K562 (cell line): ENCODE results near the gene FMN2. TPM values are rescaled to one million over a fixed set of nuclear protein-coding genes. Genes with fewer than 3 reads are reported as not detected.

Experiments used
- ATAC-seq: fragments of 200-7000 bp; cut with Tn5 transposase; 3 replicates; pipeline ENCODE4 v1.9.1; 2020; ENCODE audit warnings: moderate library complexity
- BruUV-seq: library from RNA; stranded (reverse); fragments of 400-500 nt; replicated peaks from 2 replicates; lab custom pipeline; 2021; lab: Mats Ljungman, UMichigan
- CTCF ChIA-PET: fragments of 300-600 bp; formaldehyde crosslinking; extraction: SDS; loops from one replicate; lab custom pipeline; 2021; ENCODE audit warnings: low intra/inter-chr PET ratio; lab: Yijun Ruan, JAX
- POLR2A ChIA-PET: fragments of 300-600, 350-650 bp; sonication (Branson Sonifier 250); formaldehyde crosslinking; extraction: SDS; loops from one replicate; lab custom pipeline; 2021; ENCODE audit warnings: antibody characterized with exemption, inconsistent platforms; lab: Yijun Ruan, JAX
- DNase-seq, 4 experiments: peaks; one replicate each; pipeline versions ENCODE4 v3.0.0 to v3.0.0-alpha.2; 2011 to 2018; ENCODE audit warnings: low spot score in 3 of 4, mixed read lengths in 3 of 4; ENCODE audit errors: extremely low read depth in 1 of 4
- FAIRE-seq: peaks from 2 replicates; lab custom pipeline; 2011; peaks lifted over from hg19 to GRCh38; lab: Jason Lieb, UNC
- H2AFZ ChIP-seq: 2 replicates; pipeline ENCODE4 v1.6.0; 2011; ENCODE audit warnings: low read depth, low read length, control low read depth, inconsistent platforms
- H3K27ac ChIP-seq: fragments of 200-600 bp; 3 replicates; pipeline ENCODE4 v1.8.0; 2011; ENCODE audit warnings: low read depth, mild to moderate bottlenecking, control low read depth, inconsistent platforms, low read length, moderate library complexity, mixed read lengths; ENCODE audit errors: extremely low read depth
- H3K27me3 ChIP-seq, 2 experiments: fragments of 300-600 bp in 1 of 2; 2 replicates in 1 of 2; 3 replicates in 1 of 2; pipeline versions ENCODE4 v1.6.0 to v1.8.0; 2011; ENCODE audit warnings: inconsistent platforms in 2 of 2, low read length in 2 of 2, mild to moderate bottlenecking in 1 of 2, mixed read lengths in 1 of 2, moderate library complexity in 1 of 2; ENCODE audit not compliant: control insufficient read depth in 2 of 2, insufficient read depth in 2 of 2
- H3K36me3 ChIP-seq: fragments of 300-600 bp; 3 replicates; pipeline ENCODE4 v1.8.0; 2011; ENCODE audit warnings: mild to moderate bottlenecking, low read length, inconsistent platforms; ENCODE audit not compliant: control insufficient read depth, insufficient read depth
- H3K4me1 ChIP-seq, 2 experiments: fragments of 200-600 bp in 1 of 2; replicated peaks in 1 of 2; 2 replicates in 1 of 2; 3 replicates in 1 of 2; pipeline versions ENCODE4 v1.5.1 to v1.8.0; 2011; ENCODE audit warnings: inconsistent platforms in 2 of 2, low read length in 2 of 2, mild to moderate bottlenecking in 1 of 2, mixed read lengths in 1 of 2, moderate library complexity in 1 of 2; ENCODE audit not compliant: control insufficient read depth in 2 of 2, insufficient read depth in 2 of 2
- H3K4me2 ChIP-seq: 2 replicates; pipeline ENCODE4 v1.6.1; 2011; ENCODE audit warnings: low read length, control low read depth, inconsistent platforms, mixed read lengths; ENCODE audit not compliant: insufficient read depth
- H3K4me3 ChIP-seq: fragments of 200-600 bp; sonication (generic), shearing (Covaris generic); 2 replicates; pipeline ENCODE4 v1.5.1; 2016; ENCODE audit warnings: control low read depth, inconsistent platforms
- H3K79me2 ChIP-seq: fragments of 200-600 bp; 3 replicates; pipeline ENCODE4 v1.8.0; 2011; ENCODE audit warnings: low read length, inconsistent platforms; ENCODE audit not compliant: control insufficient read depth, insufficient read depth
- H3K9ac ChIP-seq, 2 experiments: 2 replicates each; pipeline versions ENCODE4 v1.6.0 to v1.6.1; 2011; ENCODE audit warnings: low read depth in 2 of 2, low read length in 2 of 2, control low read depth in 1 of 2, inconsistent platforms in 1 of 2, mild to moderate bottlenecking in 1 of 2, mixed read lengths in 1 of 2; ENCODE audit not compliant: insufficient read depth in 1 of 2
- H3K9me1 ChIP-seq: one replicate; pipeline ENCODE4 v1.6.0; 2011; ENCODE audit warnings: inconsistent platforms, mild to moderate bottlenecking, low read length, moderate library complexity; ENCODE audit not compliant: control insufficient read depth, insufficient read depth
- H3K9me3 ChIP-seq: replicated peaks from 2 replicates; pipeline ENCODE4 v1.5.1; 2011; ENCODE audit warnings: low read depth, low read length, inconsistent platforms; ENCODE audit not compliant: control insufficient read depth, insufficient read depth
- H4K20me1 ChIP-seq: replicated peaks from 2 replicates; pipeline ENCODE4 v1.6.1; 2011; ENCODE audit warnings: low read length, inconsistent platforms, mixed read lengths; ENCODE audit not compliant: control insufficient read depth, insufficient read depth
- NFIC ChIP-seq: fragments of 450-650 bp; IDR thresholded peaks from 2 replicates; pipeline ENCODE4 v1.6.1; 2017; ENCODE audit warnings: mild to moderate bottlenecking, inconsistent platforms
- SRSF3 ChIP-seq: fragments of 200-400 bp; formaldehyde crosslinking; IDR thresholded peaks from 2 replicates; pipeline ENCODE4 v1.6.1; 2016; ENCODE audit warnings: mild to moderate bottlenecking, low read length, moderate library complexity; ENCODE audit not compliant: insufficient read depth
- STAT5B ChIP-seq: fragments of 250-450 bp; sonication (Bioruptor Pico); IDR thresholded peaks from 2 replicates; pipeline ENCODE4 v1.8.0; 2021; ENCODE audit warnings: mild to moderate bottlenecking, inconsistent platforms
- TAL1 ChIP-seq: fragments of 450-650 bp; IDR thresholded peaks from 2 replicates; pipeline ENCODE4 v1.6.1; 2016; ENCODE audit warnings: mild to moderate bottlenecking
- TBP ChIP-seq: optimal IDR thresholded peaks from 2 replicates; pipeline ENCODE3; 2011; ENCODE audit warnings: low read depth, low read length, improper control_type of control experiment
- TCF7 ChIP-seq: sonication (generic); IDR thresholded peaks from 2 replicates; pipeline ENCODE4 v1.6.1; 2016; ENCODE audit warnings: antibody characterized with exemption, borderline replicate concordance
- ZC3H11A ChIP-seq: IDR thresholded peaks from 2 replicates; pipeline ENCODE4 v1.6.1; 2012; ENCODE audit warnings: low read depth, low read length, improper control_type of control experiment
- ZNF217 ChIP-seq: sonication (generic); formaldehyde crosslinking; IDR thresholded peaks from 2 replicates; pipeline ENCODE4 v1.8.0; 2022; ENCODE audit warnings: mild to moderate bottlenecking, missing genetic modification reagents
- WGBS: fragments of 100-300 bp; shearing (Covaris generic); methylation state at CpG from one replicate; pipeline ENCODE4 v1.1.6; 2016; ENCODE audit warnings: low coverage, mixed read lengths; ENCODE audit not compliant: insufficient coverage; ENCODE audit errors: missing lambda C conversion rate; 5-methylcytosine and 5-hydroxymethylcytosine counted together
- in situ Hi-C: fragments of 300-500 bp; cut with MboI; formaldehyde crosslinking; loops from 4 replicates; pipeline ENCODE4 v1.15.0; 2018; ENCODE audit warnings: inconsistent platforms, mixed read lengths
- intact Hi-C: fragments of 100-400 bp; cut with micrococcal nuclease; formaldehyde crosslinking; loops from 2 replicates; pipeline ENCODE4 v1.14.2; 2022
- polyA plus RNA-seq, 8 experiments: library from polyadenylated mRNA; depleted of rRNA in 4 of 8; stranded (reverse) in 5 of 8; unstranded in 3 of 8; fragments of >200 nt; fragmentation: Nextera tagmentation in 2 of 8; fragmentation: Illumina TruSeq in 1 of 8; extraction: Ambion mirVana in 2 of 8; extraction: Trizol in 1 of 8; gene quantifications; 2 replicates each; pipeline versions ENCODE4 v1.2.1 to v1.2.3, GENCODE V29; 2011 to 2014; ENCODE audit warnings: inconsistent platforms in 1 of 8, missing spikeins in 1 of 8
- total RNA-seq, 7 experiments: library from RNA; depleted of rRNA in 6 of 7; stranded (reverse); fragments of >200 nt in 6 of 7; fragmentation: Illumina TruSeq in 2 of 7; extraction: Trizol in 2 of 7; gene quantifications; 2 replicates each; pipeline versions ENCODE4 v1.2.1 to v1.2.3, GENCODE V29; 2011 to 2021; ENCODE audit warnings: low replicate concordance in 1 of 7
- TF ChIP-seq, protein P1 (sequence below), 2 experiments: fragments of 450-650 bp; IDR thresholded peaks; 2 replicates each; pipeline ENCODE4 v1.6.1; 2016; ENCODE audit warnings: mild to moderate bottlenecking in 2 of 2, borderline replicate concordance in 1 of 2, low read depth in 1 of 2, moderate library complexity in 1 of 2
- TF ChIP-seq, protein P2 (sequence below): fragments of 450-650 bp; IDR thresholded peaks from 2 replicates; pipeline ENCODE4 v1.6.1; 2017; ENCODE audit warnings: mild to moderate bottlenecking, moderate library complexity
- TF ChIP-seq, protein P3 (sequence below): fragments of 450-650 bp; IDR thresholded peaks from 2 replicates; pipeline ENCODE4 v1.6.1; 2016; ENCODE audit warnings: antibody characterized with exemption

FMN2 gene
- total and polyA plus RNA-seq, 9 of the 15 experiments (the other 6 are each of a cell fraction or from before 2014, with no cell fraction given) = 0.15 to 0.45 (median 0.16) TPM; not detected in 3

DNA sequence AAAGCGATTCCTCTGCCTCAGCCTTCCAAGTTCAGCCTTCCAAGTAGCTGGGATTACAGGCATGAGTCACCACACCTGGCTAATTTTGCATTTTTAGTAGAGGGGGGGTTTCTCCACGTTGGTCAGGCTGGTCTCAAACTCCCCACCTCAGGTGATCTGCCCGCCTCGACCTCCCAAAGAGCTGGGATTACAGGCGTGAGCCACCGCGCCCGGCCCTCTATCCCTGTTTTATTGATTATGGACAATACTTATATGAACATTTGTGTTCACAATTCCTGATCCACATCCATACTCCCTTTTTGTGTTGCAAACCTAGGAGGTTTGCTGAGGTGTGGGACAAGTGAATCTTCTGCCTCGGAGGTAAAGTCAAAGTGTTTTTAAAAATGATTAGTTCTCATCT, 275.0 kb downstream of the FMN2 start:
- CTCF ChIA-PET = no interaction called here
- in situ Hi-C loops (no loop called here), intact Hi-C loops (no loop called here)
- Histone ChIP-seq H3K9me1 (no peaks in the 10 kb centered on the region), H3K4me2 (no peak overlapping the region), H4K20me1 (no peaks in the 10 kb centered on the region), H3K27ac (no peak overlapping the region), H3K79me2 (no peaks in the 10 kb centered on the region), H3K27me3 (no peaks in the 10 kb centered on the region), H3K36me3 (no peaks in the 10 kb centered on the region), H2AFZ (no peak overlapping the region), H3K9me3 (no peaks in the 10 kb centered on the region), H3K4me1 (no peaks in the 10 kb centered on the region), H3K9ac (no peak overlapping the region), H3K4me3 (no peak overlapping the region)
- POLR2A ChIA-PET = interaction anchor here (0.6 kb wide), 1 partner anchor 377 kb away, joined by 3 read pairs; no protein-coding TSS in a partner anchor
- FAIRE-seq (no peak), ATAC-seq (no peak), DNase-seq (no peak)
- BruUV-seq = no TSS peak
- WGBS = 9% methylated on average over 9 of the region's 9 CpGs
- TF ChIP-seq ZC3H11A (no peak), TAL1 (no peak), SRSF3 (no peak), NFIC (no peak), ZNF217 (CRISPR knock-in tag) (no peak), STAT5B (no peak), TCF7 (no peak), TBP (no peak)
- TF ChIP-seq, protein P1, sequence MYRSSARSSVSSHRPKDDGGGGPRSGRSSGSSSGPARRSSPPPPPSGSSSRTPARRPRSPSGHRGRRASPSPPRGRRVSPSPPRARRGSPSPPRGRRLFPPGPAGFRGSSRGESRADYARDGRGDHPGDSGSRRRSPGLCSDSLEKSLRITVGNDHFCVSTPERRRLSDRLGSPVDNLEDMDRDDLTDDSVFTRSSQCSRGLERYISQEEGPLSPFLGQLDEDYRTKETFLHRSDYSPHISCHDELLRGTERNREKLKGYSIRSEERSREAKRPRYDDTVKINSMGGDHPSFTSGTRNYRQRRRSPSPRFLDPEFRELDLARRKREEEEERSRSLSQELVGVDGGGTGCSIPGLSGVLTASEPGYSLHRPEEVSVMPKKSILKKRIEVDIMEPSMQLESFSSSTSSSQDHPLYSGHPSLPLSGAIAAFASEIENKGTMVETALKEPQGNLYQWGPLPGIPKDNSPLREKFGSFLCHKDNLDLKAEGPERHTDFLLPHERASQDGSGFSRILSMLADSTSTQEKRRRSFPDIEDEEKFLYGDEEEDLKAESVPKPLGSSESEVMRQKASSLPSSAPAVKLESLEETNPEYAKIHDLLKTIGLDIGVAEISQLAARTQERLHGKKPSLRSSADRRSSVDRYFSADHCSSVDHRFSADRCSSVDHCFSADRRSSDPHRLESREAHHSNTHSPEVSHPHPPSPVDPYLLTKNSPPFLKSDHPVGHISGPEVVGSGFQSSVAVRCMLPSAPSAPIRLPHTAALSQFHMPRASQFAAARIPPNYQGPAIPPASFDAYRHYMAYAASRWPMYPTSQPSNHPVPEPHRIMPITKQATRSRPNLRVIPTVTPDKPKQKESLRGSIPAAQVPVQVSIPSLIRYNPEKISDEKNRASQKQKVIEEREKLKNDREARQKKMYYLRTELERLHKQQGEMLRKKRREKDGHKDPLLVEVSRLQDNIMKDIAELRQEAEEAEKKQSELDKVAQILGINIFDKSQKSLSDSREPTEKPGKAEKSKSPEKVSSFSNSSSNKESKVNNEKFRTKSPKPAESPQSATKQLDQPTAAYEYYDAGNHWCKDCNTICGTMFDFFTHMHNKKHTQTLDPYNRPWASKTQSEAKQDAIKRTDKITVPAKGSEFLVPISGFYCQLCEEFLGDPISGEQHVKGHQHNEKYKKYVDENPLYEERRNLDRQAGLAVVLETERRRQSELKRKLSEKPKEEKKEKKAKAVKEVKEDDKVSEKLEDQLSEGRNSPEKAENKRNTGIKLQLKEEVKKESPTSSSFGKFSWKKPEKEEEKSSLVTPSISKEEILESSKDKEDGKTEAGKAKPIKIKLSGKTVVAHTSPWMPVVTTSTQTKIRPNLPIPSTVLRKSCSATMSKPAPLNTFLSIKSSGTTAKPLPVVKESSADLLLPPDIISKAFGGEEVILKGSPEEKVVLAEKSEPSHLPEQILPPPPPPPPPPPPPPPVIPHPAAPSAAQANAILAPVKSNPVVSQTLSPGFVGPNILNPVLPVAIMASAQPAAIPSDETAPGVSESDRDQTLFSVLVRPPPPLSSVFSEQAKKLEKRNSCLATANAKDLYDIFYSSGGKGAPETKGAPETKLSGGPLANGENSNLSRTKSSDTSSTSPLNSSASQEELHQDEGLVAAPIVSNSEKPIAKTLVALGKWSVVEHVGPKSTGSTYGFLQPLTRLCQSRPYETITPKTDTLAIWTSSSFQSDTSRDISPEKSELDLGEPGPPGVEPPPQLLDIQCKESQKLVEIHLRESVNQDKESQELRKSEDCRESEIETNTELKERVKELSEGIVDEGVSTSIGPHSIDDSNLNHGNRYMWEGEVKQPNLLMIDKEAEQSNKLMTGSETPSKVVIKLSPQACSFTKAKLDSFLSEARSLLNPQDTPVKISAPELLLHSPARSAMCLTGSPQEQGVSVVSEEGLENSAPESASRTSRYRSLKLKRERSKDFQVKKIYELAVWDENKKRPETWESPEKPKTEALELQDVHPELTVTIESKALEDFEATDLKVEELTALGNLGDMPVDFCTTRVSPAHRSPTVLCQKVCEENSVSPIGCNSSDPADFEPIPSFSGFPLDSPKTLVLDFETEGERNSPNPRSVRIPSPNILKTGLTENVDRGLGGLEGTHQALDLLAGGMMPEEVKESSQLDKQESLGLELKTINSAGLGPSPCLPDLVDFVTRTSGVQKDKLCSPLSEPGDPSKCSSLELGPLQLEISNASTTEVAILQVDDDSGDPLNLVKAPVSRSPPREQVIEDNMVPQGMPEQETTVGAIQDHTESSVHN (IDR thresholded peaks at IDR 0.05; ENCODE audit: borderline replicate concordance in 1 of 2, low read depth in 1 of 2) = no peak
- TF ChIP-seq, protein P2, sequence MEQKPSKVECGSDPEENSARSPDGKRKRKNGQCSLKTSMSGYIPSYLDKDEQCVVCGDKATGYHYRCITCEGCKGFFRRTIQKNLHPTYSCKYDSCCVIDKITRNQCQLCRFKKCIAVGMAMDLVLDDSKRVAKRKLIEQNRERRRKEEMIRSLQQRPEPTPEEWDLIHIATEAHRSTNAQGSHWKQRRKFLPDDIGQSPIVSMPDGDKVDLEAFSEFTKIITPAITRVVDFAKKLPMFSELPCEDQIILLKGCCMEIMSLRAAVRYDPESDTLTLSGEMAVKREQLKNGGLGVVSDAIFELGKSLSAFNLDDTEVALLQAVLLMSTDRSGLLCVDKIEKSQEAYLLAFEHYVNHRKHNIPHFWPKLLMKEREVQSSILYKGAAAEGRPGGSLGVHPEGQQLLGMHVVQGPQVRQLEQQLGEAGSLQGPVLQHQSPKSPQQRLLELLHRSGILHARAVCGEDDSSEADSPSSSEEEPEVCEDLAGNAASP = no peak
- TF ChIP-seq, protein P3, sequence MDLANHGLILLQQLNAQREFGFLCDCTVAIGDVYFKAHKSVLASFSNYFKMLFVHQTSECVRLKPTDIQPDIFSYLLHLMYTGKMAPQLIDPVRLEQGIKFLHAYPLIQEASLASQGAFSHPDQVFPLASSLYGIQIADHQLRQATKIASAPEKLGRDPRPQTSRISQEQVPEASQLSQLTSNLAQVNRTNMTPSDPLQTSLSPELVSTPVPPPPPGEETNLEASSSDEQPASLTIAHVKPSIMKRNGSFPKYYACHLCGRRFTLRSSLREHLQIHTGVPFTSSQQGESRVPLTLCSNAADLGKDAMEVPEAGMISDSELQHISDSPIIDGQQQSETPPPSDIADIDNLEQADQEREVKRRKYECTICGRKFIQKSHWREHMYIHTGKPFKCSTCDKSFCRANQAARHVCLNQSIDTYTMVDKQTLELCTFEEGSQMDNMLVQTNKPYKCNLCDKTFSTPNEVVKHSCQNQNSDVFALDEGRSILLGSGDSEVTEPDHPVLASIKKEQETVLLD = no peak
